CD8-positive, alpha-beta memory T cell (primary cell): Measurements from ENCODE around the gene CRY1. TPM values are rescaled to one million over a fixed set of nuclear protein-coding genes. Genes with fewer than 3 reads are reported as not detected.

Source experiments
- CTCF ChIA-PET: fragments of 350-600 bp; sonication (Branson Sonifier 250); formaldehyde crosslinking; loops from one replicate; lab custom pipeline; 2021; ENCODE audit warnings: antibody characterized with exemption; lab: Charles Lee
- POLR2A ChIA-PET: fragments of 350-600 bp; sonication (Branson Sonifier 250); formaldehyde crosslinking; loops from one replicate; lab custom pipeline; 2021; ENCODE audit warnings: antibody characterized with exemption; lab: Charles Lee
- DNase-seq, 5 donors: peaks; one replicate each; pipeline versions ENCODE4 v3.0.0 to v3.0.0-alpha.2; 2020 to 2022; ENCODE audit warnings: mixed read lengths in 1 of 5
- H3K27ac ChIP-seq: one replicate; pipeline ENCODE4 v1.7.0; 2013; ENCODE audit warnings: low read depth, mild to moderate bottlenecking, low read length, moderate library complexity
- H3K27me3 ChIP-seq: 2 replicates; pipeline ENCODE4 v1.7.0; 2013; ENCODE audit warnings: low read length, mild to moderate bottlenecking; ENCODE audit not compliant: insufficient read depth, poor library complexity, severe bottlenecking
- H3K36me3 ChIP-seq: 2 replicates; pipeline ENCODE4 v1.7.0; 2013; ENCODE audit warnings: mild to moderate bottlenecking, low read length, moderate library complexity; ENCODE audit not compliant: insufficient read depth
- H3K4me1 ChIP-seq: 2 replicates; pipeline ENCODE4 v1.7.0; 2013; ENCODE audit warnings: mild to moderate bottlenecking, low read length, moderate library complexity; ENCODE audit not compliant: insufficient read depth
- H3K4me3 ChIP-seq: 2 replicates; pipeline ENCODE4 v1.7.0; 2013; ENCODE audit warnings: mild to moderate bottlenecking, low read length
- H3K9me3 ChIP-seq: 2 replicates; pipeline ENCODE4 v1.7.0; 2013; ENCODE audit warnings: mild to moderate bottlenecking, low read length
- H3K27ac Mint-ChIP-seq, 8 donors: one replicate each; pipeline ENCODE4 v1.8.0; 2020 to 2021; ENCODE audit warnings: mixed read lengths in 8 of 8, mild to moderate bottlenecking in 6 of 8, inconsistent platforms in 3 of 8, moderate library complexity in 3 of 8
- H3K27me3 Mint-ChIP-seq, 2 donors: one replicate each; pipeline ENCODE4 v1.8.0; 2020 to 2021; ENCODE audit warnings: mixed read lengths in 2 of 2, mild to moderate bottlenecking in 1 of 2, moderate library complexity in 1 of 2
- H3K36me3 Mint-ChIP-seq, 3 donors: one replicate each; pipeline ENCODE4 v1.8.0; 2020 to 2021; ENCODE audit warnings: mixed read lengths in 3 of 3, inconsistent platforms in 1 of 3, mild to moderate bottlenecking in 1 of 3
- H3K4me1 Mint-ChIP-seq, 3 donors: one replicate each; pipeline ENCODE4 v1.8.0; 2020 to 2021; ENCODE audit warnings: mixed read lengths in 3 of 3, inconsistent platforms in 1 of 3, mild to moderate bottlenecking in 1 of 3
- H3K4me3 Mint-ChIP-seq, 7 donors: one replicate each; pipeline ENCODE4 v1.8.0; 2020 to 2021; ENCODE audit warnings: mixed read lengths in 7 of 7, mild to moderate bottlenecking in 6 of 7, moderate library complexity in 4 of 7, inconsistent platforms in 2 of 7
- H3K9me3 Mint-ChIP-seq, 5 donors: one replicate each; pipeline ENCODE4 v1.8.0; 2020 to 2022; ENCODE audit warnings: mixed read lengths in 5 of 5, mild to moderate bottlenecking in 3 of 5, moderate library complexity in 2 of 5, inconsistent platforms in 1 of 5
- polyA plus RNA-seq: library from polyadenylated mRNA; unstranded; fragments of 300-500 nt; fragmentation: Illumina TruSeq; gene quantifications from one replicate; pipeline ENCODE4 v1.2.3, GENCODE V29; 2021
- total RNA-seq, 2 experiments: library from RNA; stranded (reverse); gene quantifications; one replicate each; pipeline ENCODE4 v1.2.3, GENCODE V29; 2021

CRY1 gene
- total and polyA plus RNA-seq, 3 experiments from 2014 or later: 29.0 to 38.8 (median 36.6) TPM

DNA sequence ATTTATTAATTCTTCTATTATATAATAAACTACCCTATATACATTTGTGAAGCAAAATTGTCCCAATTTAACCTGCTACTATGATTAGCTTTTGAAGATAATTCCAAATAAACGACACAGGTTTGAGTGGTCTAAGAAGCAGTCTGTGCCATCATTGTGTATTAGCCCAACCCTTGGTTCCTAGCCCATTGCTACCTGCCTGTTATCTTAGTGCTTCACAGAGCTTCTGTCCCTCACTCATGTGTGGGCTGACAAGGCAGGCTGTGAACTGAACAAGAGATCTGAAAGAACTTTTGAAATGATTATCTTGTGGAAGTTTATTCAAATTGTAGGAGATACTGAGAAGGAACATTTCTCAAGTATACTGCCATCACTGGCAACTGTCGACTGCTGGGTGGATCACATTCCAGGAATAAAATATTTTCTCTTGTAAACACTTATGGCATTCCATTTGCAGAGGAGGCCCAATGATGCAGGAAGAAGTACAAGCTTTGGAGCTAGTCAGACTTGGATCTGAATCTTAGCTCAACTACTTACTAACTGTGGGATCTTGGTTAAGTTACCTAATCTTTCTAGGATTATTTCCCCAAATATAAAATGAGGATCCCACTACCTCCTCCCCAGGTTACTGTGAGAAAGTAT, 98.6 kb downstream of the CRY1 start:
- Histone ChIP-seq H3K4me3 (no peak overlapping the region), H3K9me3 (no peaks in the 10 kb centered on the region), H3K36me3 (peaks cover 10% of the 10 kb centered on the region), H3K4me1 (no peaks in the 10 kb centered on the region), H3K27ac (no peak overlapping the region), H3K27me3 (no peaks in the 10 kb centered on the region)
- Mint-ChIP-seq H3K27ac (peak overlapping the region in 1 of 8 donors; percentile 10), H3K36me3 (peaks cover 15 to 44% (median 16%) of the 10 kb centered on the region in 3 donors), H3K27me3 (no peaks in the 10 kb centered on the region), H3K4me3 (no peak overlapping the region), H3K4me1 (no peaks in the 10 kb centered on the region), H3K9me3 (peaks cover 0 to 3% (median 0%) of the 10 kb centered on the region in 5 donors)
- no peak for DNase-seq
- CTCF ChIA-PET: interaction anchor here (0.8 kb wide), 1 partner anchor 12 kb away, joined by 3 read pairs; no protein-coding TSS in a partner anchor
- POLR2A ChIA-PET: interaction anchor here (0.7 to 1.0 kb wide), 2 partner anchors 8 to 18 kb away, joined by 3 read pairs; no protein-coding TSS in a partner anchor

DNA sequence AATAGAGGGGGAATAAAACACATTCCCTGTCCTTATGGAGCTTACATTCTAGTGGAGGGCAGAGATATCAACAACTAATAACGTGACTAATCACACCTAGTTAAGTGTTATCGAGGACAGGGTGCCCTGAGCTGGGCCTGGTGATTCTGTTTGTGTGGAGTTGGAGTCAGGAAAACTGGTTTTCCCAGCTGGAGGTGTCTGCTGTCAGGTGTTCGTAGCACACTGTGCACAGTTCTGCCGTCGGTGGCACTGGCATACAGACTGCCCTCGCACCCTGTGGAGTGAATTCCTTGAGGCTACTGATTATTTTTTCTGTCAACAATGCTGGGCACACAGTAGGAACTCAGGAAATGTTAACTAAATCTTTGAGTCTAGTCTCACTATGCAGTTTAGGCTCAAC, 105.5 kb downstream of the CRY1 start:
- no peaks in the 10 kb centered on the region for H3K36me3 ChIP-seq
- ChIA-PET CTCF (interaction anchor here (1.5 kb wide), 1 partner anchor 31 kb away, joined by 3 read pairs; no protein-coding TSS in a partner anchor), POLR2A (interaction anchor here (1.3 kb wide), 1 partner anchor 106 kb away, joined by 4 read pairs; no protein-coding TSS in a partner anchor)
- no peaks in the 10 kb centered on the region for H3K27me3 ChIP-seq
- H3K9me3 ChIP-seq: no peaks in the 10 kb centered on the region
- Mint-ChIP-seq H3K27ac (peak overlapping the region in 3 of 8 donors; percentile 95 to 97 (median 95)), H3K4me1 (peaks cover 33 to 41% (median 41%) of the 10 kb centered on the region in 3 donors), H3K27me3 (no peaks in the 10 kb centered on the region), H3K4me3 (peak overlapping the region; percentile 92 to 98 (median 96)), H3K36me3 (peaks cover 7 to 21% (median 11%) of the 10 kb centered on the region in 3 donors), H3K9me3 (no peaks in the 10 kb centered on the region)
- peaks cover 24% of the 10 kb centered on the region for H3K4me1 ChIP-seq
- H3K4me3 ChIP-seq: no peak overlapping the region
- no peak for DNase-seq
- H3K27ac ChIP-seq: no peak overlapping the region

DNA sequence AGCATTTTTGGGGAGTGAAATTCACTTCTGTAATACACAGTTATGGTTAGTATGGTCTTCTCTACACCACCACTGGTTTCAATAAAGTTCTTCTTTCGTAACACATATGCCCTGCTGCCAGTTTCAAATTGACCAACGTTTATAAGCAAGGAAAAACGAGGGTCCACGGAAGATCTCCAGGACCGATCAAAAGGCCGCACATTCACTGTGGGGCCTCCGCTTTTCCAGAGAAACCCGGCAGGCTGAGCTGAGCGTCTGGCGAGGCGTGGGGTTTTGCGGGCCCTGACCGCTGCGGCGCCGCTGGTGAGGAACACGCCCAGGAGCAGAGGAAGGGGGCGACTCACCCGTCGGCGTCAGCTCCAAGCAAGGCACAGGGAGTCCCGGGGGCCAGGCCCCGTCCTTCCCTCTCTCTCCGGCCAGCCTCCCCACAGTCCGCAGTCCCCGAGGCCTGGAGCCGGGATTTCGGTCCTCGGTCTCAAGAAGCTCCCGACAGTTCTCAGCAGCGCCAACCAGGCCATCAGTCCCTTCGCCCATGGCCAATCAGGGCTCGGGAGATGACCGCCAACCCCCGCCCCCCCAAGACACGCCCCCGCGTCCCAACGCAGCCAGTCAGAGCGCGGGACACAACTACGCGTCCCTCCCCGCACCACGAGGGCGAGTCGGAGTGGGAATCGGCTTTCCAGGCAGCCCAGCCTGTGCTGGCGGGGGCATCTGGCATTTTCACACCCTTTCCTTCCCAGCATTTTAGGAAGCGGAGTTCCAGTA, 106.5 kb downstream of the CRY1 start, which contains the start of gene MTERF2:
TSS of gene MTERF2 (minus strand) at position 522 of the 765 bp plus-strand sequence. CDS start 8,432 bp downstream, outside the sequence.
- H3K27ac Mint-ChIP-seq: peak within 1 kb of the TSS; percentile 84 to 97 (median 95)
- Histone ChIP-seq H3K36me3 (no peaks in the 10 kb centered on the region), H3K4me1 (peaks cover 24% of the 10 kb centered on the region), H3K9me3 (no peaks in the 10 kb centered on the region), H3K27ac (peak within 1 kb of the TSS; percentile 64), H3K27me3 (no peaks in the 10 kb centered on the region), H3K4me3 (peak within 1 kb of the TSS; percentile 60)
- H3K36me3 Mint-ChIP-seq: peaks cover 7 to 17% (median 11%) of the 10 kb centered on the region in 3 donors
- no peaks in the 10 kb centered on the region for H3K27me3 Mint-ChIP-seq
- CTCF ChIA-PET: interaction anchor here (1.5 kb wide), 1 partner anchor 30 kb away, joined by 3 read pairs; no protein-coding TSS in a partner anchor
- H3K4me1 Mint-ChIP-seq: peaks cover 33 to 41% (median 41%) of the 10 kb centered on the region in 3 donors
- peak within 1 kb of the TSS; percentile 92 to 98 (median 96) for H3K4me3 Mint-ChIP-seq
- no peaks in the 10 kb centered on the region for H3K9me3 Mint-ChIP-seq
- POLR2A ChIA-PET: interaction anchor here (0.6 to 1.3 kb wide), 4 partner anchors 9 to 107 kb away, joined by 3 to 14 read pairs (median 4); partner anchors contain the start of gene TMEM263
- peak; percentile 67 to 83 (median 73) for DNase-seq

DNA sequence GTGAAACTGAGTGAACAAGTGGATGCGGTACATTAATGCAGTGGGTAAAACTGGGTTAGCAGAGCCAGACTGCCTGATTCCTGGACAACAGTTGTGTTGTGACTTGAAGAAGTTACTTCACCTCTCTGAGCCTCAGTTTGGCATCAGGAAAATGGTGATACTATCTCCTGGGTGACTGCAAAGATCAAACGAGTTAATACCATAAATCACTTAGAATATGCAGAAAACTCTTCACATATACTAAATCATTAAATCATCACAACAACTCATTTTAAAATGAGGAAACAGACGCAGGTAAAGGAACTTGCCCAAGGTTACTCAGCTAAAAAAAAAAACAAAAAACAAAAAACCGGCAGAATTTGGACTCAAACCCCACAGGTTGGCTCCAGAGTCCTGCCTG, 107.2 kb downstream of the CRY1 start:
- Histone ChIP-seq H3K27ac (peak overlapping the region; percentile 64), H3K36me3 (no peaks in the 10 kb centered on the region), H3K4me3 (peak overlapping the region; percentile 60), H3K4me1 (peaks cover 24% of the 10 kb centered on the region), H3K9me3 (no peaks in the 10 kb centered on the region), H3K27me3 (no peaks in the 10 kb centered on the region)
- ChIA-PET POLR2A (interaction anchor here (0.6 to 1.1 kb wide), 4 partner anchors 9 to 107 kb away, joined by 3 to 14 read pairs (median 3); partner anchors contain the start of gene TMEM263), CTCF (interaction anchor here (0.9 kb wide), 1 partner anchor 641 kb away, joined by 3 read pairs; no protein-coding TSS in a partner anchor)
- peak in 1 of 5 donors; percentile 3 for DNase-seq
- H3K36me3 Mint-ChIP-seq: peaks cover 7 to 17% (median 11%) of the 10 kb centered on the region in 3 donors
- H3K9me3 Mint-ChIP-seq: no peaks in the 10 kb centered on the region
- peak overlapping the region; percentile 92 to 98 (median 96) for H3K4me3 Mint-ChIP-seq
- peaks cover 33 to 41% (median 41%) of the 10 kb centered on the region in 3 donors for H3K4me1 Mint-ChIP-seq
- H3K27me3 Mint-ChIP-seq: no peaks in the 10 kb centered on the region
- peak overlapping the region; percentile 13 to 97 (median 95) for H3K27ac Mint-ChIP-seq

GRCh38 chr12:106985479-106985878, 107.9 kb downstream of the CRY1 start:
- Histone ChIP-seq H3K4me1 (peaks cover 24% of the 10 kb centered on the region), H3K27me3 (no peaks in the 10 kb centered on the region), H3K9me3 (no peaks in the 10 kb centered on the region), H3K27ac (peak overlapping the region; percentile 26), H3K4me3 (no peak overlapping the region), H3K36me3 (no peaks in the 10 kb centered on the region)
- peak overlapping the region in 5 of 8 donors; percentile 1 to 72 (median 49) for H3K27ac Mint-ChIP-seq
- POLR2A ChIA-PET: no interaction called here
- CTCF ChIA-PET: interaction anchor here (0.9 kb wide), 1 partner anchor 640 kb away, joined by 3 read pairs; no protein-coding TSS in a partner anchor
- H3K4me3 Mint-ChIP-seq: peak overlapping the region; percentile 23 to 98 (median 94)
- H3K27me3 Mint-ChIP-seq: no peaks in the 10 kb centered on the region
- DNase-seq: no peak
- peaks cover 33 to 41% (median 41%) of the 10 kb centered on the region in 3 donors for H3K4me1 Mint-ChIP-seq
- no peaks in the 10 kb centered on the region for H3K9me3 Mint-ChIP-seq
- H3K36me3 Mint-ChIP-seq: peaks cover 7 to 17% (median 11%) of the 10 kb centered on the region in 3 donors

GRCh38 chr12:106984588-106985137, 108.7 kb downstream of the CRY1 start:
- Mint-ChIP-seq H3K4me3 (peak overlapping the region in 2 of 7 donors; percentile 26 to 35), H3K4me1 (peaks cover 33 to 41% (median 41%) of the 10 kb centered on the region in 3 donors), H3K27ac (peak overlapping the region in 2 of 8 donors; percentile 5 to 9), H3K36me3 (peaks cover 11 to 17% (median 11%) of the 10 kb centered on the region in 3 donors), H3K27me3 (no peaks in the 10 kb centered on the region), H3K9me3 (no peaks in the 10 kb centered on the region)
- Histone ChIP-seq H3K27ac (peak overlapping the region; percentile 26), H3K9me3 (no peaks in the 10 kb centered on the region), H3K27me3 (no peaks in the 10 kb centered on the region), H3K4me1 (peaks cover 24% of the 10 kb centered on the region), H3K4me3 (no peak overlapping the region), H3K36me3 (no peaks in the 10 kb centered on the region)
- DNase-seq: peak in 1 of 5 donors; percentile 5
- ChIA-PET CTCF (interaction anchor here (1.5 kb wide), 1 partner anchor 29 kb away, joined by 3 read pairs; the partner anchor contains the start of gene TMEM263), POLR2A (no interaction called here)

DNA sequence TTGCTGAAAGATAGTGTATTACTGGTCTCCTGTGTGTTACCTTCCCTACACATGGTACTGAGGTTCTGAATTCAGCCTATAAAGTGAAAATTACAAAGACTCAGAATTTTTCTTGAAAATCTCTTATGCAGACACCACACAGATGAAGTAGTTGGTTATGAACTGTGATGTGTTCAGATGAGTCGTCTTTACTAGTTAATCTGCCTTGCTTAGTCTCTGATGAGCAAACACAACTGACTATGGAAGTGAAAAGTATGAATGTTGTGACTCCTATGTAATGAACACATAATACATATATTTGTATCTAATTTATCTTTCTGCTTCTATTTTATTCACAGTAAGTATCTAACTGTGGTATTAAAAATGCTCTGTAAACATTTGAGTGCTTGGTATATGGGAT, 111.1 kb downstream of the CRY1 start:
- DNase-seq: no peak
- no peaks in the 10 kb centered on the region for H3K36me3 ChIP-seq
- H3K36me3 Mint-ChIP-seq: peaks cover 11 to 25% (median 11%) of the 10 kb centered on the region in 3 donors
- H3K27me3 ChIP-seq: no peaks in the 10 kb centered on the region
- peaks cover 18% of the 10 kb centered on the region for H3K4me1 ChIP-seq
- no peak overlapping the region for H3K27ac ChIP-seq
- H3K9me3 ChIP-seq: no peaks in the 10 kb centered on the region
- peaks cover 28 to 35% (median 35%) of the 10 kb centered on the region in 3 donors for H3K4me1 Mint-ChIP-seq
- no peak overlapping the region for H3K27ac Mint-ChIP-seq
- ChIA-PET CTCF (no interaction called here), POLR2A (no interaction called here)
- no peaks in the 10 kb centered on the region for H3K9me3 Mint-ChIP-seq
- no peak overlapping the region for H3K4me3 ChIP-seq
- no peak overlapping the region for H3K4me3 Mint-ChIP-seq
- no peaks in the 10 kb centered on the region for H3K27me3 Mint-ChIP-seq
